ENCODE data around the gene CAMTA1. TPM values are rescaled to one million over a fixed set of nuclear protein-coding genes. Genes with fewer than 3 reads are reported as not detected.

CAMTA1 gene
- total RNA-seq, 2 experiments from 2014 or later, result 43.9 to 73.3 TPM

DNA sequence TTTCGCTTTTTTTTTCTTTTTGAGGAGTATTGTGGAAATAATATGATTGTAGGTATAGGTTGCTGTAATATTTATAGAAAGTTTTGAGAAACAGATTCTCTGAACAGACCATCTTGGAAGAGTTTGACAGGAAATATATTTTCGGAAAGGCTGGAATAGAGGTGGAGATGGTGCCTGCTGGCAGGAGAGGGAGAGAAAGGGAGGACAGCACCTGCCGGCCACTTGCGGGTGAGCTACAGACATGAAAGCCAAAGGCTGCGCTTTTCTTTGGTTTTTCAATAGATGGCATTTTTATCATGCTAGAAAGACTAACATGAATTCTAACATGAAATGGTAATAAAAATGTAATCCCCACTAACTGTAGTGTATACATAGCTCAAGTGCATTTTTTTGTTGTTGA lies 82.1 kb downstream of the CAMTA1 start:
- ChIA-PET CTCF (ENCODE audit: unreplicated experiment) (no interaction called here), POLR2A (no interaction called here)
- no peak for DNase-seq (ENCODE audit: low spot score)
- Histone ChIP-seq H2AFZ (ENCODE audit: low read length) (no peak overlapping the region), H3K79me2 (ENCODE audit: insufficient read depth, low read depth, low read length) (no peaks in the 10 kb centered on the region), H3K4me2 (ENCODE audit: low read length) (no peak overlapping the region), H3K4me1 (ENCODE audit: insufficient read depth, low read length, poor library complexity, severe bottlenecking) (no peaks in the 10 kb centered on the region), H3K36me3 (ENCODE audit: insufficient read depth, low read length) (no peaks in the 10 kb centered on the region), H4K20me1 (ENCODE audit: insufficient read depth, low read length) (no peaks in the 10 kb centered on the region), H3K4me3 (ENCODE audit: low read depth, low read length, poor library complexity, severe bottlenecking) (no peak overlapping the region), H3K9me3 (ENCODE audit: low read length) (no peaks in the 10 kb centered on the region), H3K27ac (ENCODE audit: low read depth, low read length, poor library complexity, severe bottlenecking) (no peak overlapping the region), H3K9me2 (ENCODE audit: insufficient read depth, low read length) (no peaks in the 10 kb centered on the region)
- intact Hi-C loops (cut with micrococcal nuclease; ENCODE audit: unreplicated experiment), result no loop called here
- no TSS peak for BruUV-seq (replicated peaks)
- TF ChIP-seq CTCF (conservative IDR thresholded peaks at IDR 0.05; ENCODE audit: low read length) (no peak), EZH2phosphoT487 (IDR thresholded peaks at IDR 0.05; ENCODE audit: borderline replicate concordance, low read depth, low read length) (no peak)

GRCh38 chr1:6867729-6868659 lies 82.7 kb downstream of the CAMTA1 start:
- DNase-seq (ENCODE audit: low spot score), result no peak
- Histone ChIP-seq H4K20me1 (ENCODE audit: insufficient read depth, low read length) (no peaks in the 10 kb centered on the region), H3K79me2 (ENCODE audit: insufficient read depth, low read depth, low read length) (no peaks in the 10 kb centered on the region), H3K36me3 (ENCODE audit: insufficient read depth, low read length) (no peaks in the 10 kb centered on the region), H3K9me2 (ENCODE audit: insufficient read depth, low read length) (no peaks in the 10 kb centered on the region), H3K4me1 (ENCODE audit: insufficient read depth, low read length, poor library complexity, severe bottlenecking) (no peaks in the 10 kb centered on the region), H3K27ac (ENCODE audit: low read depth, low read length, poor library complexity, severe bottlenecking) (no peak overlapping the region), H3K4me2 (ENCODE audit: low read length) (no peak overlapping the region), H3K4me3 (ENCODE audit: low read depth, low read length, poor library complexity, severe bottlenecking) (no peak overlapping the region), H3K9me3 (ENCODE audit: low read length) (no peaks in the 10 kb centered on the region), H2AFZ (ENCODE audit: low read length) (no peak overlapping the region)
- BruUV-seq (replicated peaks), result no TSS peak
- POLR2A ChIA-PET, result interaction anchor here (0.6 kb wide), 1 partner anchor 1498 kb away, joined by 3 read pairs; no protein-coding TSS in a partner anchor
- TF ChIP-seq CTCF (conservative IDR thresholded peaks at IDR 0.05; ENCODE audit: low read length) (no peak), EZH2phosphoT487 (IDR thresholded peaks at IDR 0.05; ENCODE audit: borderline replicate concordance, low read depth, low read length) (no peak)
- intact Hi-C loops (cut with micrococcal nuclease; ENCODE audit: unreplicated experiment), result no loop called here
- CTCF ChIA-PET (ENCODE audit: unreplicated experiment), result no interaction called here
